HG02870 (cell line): ENCODE data around the gene HAO1.
"Not testable (repeated sequence)": the region's sequence is repeated elsewhere in the genome, so short reads cannot be mapped to it uniquely, and the experiment has no call there.

Source experiments
- ATAC-seq: cut with Tn5 transposase; IDR thresholded peaks from one replicate; pipeline ENCODE4 v1.9.1; 2021; ENCODE audit warnings: mild to moderate bottlenecking, moderate library complexity; ENCODE audit not compliant: unreplicated experiment

Gene HAO1

GRCh38 chr20:7940341-7940740 is at the start of gene HAO1:
Gene HAO1, minus strand, starts transcription at chr20:7940458. Its CDS starts 36 bp downstream, at chr20:7940422.
- ATAC-seq: no peak

DNA sequence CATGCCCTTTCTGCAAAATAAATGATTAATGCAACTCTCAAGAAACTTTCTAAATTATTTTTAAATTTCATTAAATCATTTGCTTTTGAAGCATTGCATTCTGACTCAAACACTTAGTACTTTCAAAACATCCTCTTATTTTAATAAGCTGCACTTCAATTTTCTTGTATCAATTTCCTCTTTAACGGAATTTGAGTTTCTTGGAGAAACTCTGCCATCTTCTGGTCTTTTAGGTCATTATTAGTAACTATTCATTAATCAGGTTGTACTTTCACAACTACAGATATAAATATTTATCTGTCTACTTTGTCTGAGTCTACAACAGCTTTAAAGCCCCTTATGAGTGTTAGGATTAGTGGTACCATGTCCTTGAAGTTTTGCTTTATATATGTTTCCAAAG is 49.1 kb upstream of the HAO1 start:
- no peak for ATAC-seq

GRCh38 chr20:7985916-7986315 is 45.7 kb upstream of the HAO1 start:
- ATAC-seq: no peak

- ATAC-seq: no peak
Observed at GRCh38 chr20:7984192-7984591, 43.9 kb upstream of the HAO1 start.

DNA sequence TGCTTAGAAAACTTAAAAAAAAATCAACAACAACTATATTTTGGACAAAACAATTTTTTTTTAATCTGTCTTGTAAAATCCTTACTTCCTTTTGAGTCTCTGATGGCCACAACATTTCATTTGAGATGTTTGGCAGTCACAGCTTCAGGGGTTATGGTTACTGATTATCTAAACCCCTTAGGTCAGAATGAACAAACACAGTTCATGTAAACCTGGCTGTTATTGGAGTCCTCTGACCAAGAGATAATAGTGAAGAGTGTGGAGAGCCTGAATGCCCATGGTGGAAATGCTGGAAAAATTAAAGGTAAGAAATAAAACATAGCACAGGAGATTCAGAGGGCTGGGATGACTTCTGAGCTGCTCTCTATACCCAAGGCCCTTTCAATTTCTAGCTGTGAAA is 41.1 kb upstream of the HAO1 start:
- no peak for ATAC-seq

DNA sequence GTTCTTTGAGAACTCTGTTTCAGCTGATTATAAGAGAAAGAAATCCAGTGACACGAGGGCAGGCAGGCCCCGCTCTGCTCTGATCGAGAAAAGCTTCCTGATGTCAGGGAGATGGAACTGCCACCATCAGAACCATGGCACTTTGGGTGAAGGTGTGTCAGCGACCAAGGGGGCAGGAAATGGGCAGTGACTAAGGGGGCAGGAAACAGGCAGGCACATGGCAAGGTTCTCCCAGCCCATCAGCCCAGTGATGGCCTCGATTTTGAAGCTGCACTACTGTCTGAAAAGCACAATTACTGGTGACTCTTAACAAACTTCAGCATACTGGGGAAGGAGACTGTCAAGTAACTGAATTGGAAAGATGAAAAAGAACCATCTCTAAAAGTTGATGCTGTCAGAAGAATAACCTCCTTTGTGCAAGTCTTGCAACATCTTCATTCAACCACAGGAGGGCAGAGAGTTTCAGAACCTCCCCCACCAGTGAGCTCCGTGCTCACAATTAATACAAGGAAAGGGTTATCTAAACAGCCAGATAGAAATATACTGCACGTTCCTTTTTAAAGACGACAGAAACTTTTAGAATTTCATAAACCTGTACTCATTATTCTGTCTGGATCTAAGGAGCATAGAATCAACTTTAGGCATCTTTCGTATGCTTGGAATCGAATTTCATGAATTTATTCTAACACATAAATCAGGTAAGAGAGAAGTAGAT is 40.2 kb upstream of the HAO1 start:
- no peak for ATAC-seq

DNA sequence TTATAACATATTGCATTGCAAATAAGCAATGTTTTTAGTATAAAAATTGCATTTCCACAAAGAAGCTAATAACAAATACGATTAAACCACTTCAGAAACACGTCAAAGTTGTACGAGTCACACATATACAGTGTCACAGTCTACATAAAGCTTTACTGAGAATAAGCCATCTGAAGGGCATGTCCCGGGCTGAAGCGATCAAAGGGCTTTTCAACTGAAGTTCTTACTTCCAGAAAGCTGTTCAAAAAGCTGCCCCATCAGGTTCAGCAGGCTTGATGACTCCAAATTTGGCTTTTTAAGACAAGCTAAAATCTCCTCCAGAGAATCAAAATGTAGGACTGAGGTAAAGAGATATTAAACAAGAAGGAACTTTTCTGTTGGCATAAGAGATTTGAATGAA is 37.5 kb upstream of the HAO1 start:
- no peak for ATAC-seq

DNA sequence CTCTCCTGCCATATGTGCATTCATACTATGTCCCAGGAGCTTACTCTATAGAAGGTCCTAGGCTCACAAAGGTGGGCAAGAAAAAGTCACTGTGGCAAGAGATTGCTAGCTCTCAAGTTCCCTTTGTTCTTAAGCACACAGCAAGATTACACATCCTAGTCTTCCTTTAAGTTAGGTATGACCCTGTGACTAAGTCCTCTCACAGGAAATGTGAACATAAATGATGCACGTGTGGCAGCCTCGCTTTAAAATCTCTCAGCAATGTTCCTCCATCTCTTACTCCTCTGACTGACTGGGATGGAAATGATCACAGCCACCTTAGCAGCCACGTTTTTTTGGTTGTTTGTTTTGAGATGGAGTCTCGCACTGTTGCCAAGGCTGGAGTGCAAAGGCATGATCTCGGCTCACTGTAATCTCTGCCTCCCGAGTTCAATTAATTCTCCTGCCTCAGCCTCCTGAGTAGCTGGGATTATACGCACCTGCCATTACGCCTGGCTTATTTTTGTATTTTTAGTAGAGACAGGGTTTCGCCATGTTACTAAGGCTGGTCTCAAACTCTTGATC is 35.7 kb upstream of the HAO1 start:
- no peak for ATAC-seq

GRCh38 chr20:7974785-7975435 is 34.7 kb upstream of the HAO1 start:
- no peak for ATAC-seq

DNA sequence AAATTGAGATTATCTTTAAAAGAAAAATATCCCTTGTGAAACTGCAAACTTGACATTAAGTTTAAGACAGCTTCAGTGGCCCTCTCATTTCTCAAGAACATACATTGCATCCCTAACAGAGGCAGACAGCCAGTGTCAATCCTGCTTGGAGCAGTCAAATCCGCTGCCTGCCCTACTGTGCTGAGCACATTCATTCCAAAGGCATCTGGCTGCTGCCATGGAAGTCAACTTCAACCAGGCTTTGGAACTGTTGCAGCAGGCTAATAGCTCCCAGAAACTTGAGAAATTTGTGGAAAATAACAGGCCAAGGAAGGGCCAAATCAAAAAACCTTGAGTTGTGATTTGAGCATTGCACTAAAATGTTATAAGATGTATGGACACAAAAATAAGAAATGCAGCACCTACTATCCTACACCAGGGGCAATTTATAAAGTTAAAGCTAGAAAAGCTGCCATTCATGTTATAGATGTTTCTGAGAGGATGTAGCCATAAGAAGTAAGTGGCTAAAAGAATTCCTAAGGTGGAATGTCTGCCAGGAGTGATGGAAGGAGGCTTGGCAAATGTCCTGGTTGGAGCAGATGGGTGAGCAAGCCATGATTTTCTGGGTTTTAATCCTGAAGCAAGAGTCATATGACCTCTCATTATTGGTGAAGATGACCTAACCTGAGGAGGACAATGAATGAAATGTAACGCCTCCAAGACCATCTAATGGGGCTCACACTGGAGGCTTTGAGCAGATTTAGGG is 31.4 kb upstream of the HAO1 start:
- no peak for ATAC-seq

GRCh38 chr20:7967199-7967844 is 27.1 kb upstream of the HAO1 start:
- no peak for ATAC-seq

- no peak for ATAC-seq
Observed at GRCh38 chr20:7966176-7966575, 25.9 kb upstream of the HAO1 start.

- ATAC-seq: no peak
Observed at GRCh38 chr20:7959484-7959883, 19.2 kb upstream of the HAO1 start.

GRCh38 chr20:7956561-7956960 is 16.3 kb upstream of the HAO1 start:
- ATAC-seq: not testable (repeated sequence)

DNA sequence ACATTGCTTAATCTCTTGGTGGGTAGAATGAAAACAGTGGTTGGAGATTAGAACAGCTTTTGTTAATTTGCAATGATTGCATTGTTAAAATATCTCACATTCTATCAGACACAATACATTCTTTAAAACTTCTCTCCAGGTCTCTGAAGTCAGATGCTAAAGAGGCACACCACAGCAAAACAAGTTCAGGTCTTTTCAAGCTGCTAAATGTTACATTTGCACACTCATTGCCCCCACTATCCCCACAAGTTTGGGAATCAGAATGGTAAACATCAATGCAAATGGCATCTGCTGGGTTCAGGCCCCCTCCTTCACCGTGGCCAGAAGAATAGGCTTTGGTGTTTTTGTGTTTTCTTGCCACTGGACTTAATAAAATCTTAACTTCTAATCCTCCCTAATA is 10.1 kb upstream of the HAO1 start:
- ATAC-seq: no peak

DNA sequence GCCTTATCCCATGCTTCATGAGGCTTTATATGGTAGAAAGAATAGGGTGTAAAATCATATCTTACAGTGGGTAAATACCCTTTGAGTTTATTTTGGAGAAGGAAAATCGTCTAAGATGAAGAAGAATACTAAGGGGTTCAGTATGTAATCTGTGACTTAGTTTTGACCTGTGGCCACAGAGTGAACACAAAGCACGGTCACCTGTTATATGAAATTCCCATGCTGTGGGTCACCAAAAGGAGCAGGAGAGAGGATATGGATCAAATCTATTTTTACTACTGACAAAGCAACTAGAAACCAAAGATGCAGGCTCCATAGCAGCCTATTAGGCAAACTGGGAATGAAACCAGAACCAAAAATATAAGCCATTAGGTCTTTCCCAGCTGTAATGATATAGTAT is 3.6 kb upstream of the HAO1 start:
- no peak for ATAC-seq

DNA sequence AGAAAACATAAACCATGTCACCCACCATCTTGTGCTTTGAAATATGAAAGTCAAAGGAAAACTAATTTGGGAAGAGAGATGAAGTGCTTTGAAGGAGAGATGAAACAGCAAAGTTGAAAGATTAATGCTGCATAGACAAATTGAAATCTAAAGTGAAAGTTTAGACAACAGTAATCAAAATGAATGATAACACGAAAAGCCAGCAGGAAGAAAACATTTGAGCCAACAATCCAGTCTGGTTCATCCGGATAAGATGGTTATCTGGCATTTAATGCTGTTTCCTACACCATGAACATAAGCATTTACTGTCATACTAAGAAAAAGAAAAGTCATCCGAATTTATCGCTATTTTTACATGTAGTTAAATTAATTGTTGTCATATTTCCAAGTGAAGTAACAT is 595 bp downstream of the HAO1 start:
- ATAC-seq: no peak

DNA sequence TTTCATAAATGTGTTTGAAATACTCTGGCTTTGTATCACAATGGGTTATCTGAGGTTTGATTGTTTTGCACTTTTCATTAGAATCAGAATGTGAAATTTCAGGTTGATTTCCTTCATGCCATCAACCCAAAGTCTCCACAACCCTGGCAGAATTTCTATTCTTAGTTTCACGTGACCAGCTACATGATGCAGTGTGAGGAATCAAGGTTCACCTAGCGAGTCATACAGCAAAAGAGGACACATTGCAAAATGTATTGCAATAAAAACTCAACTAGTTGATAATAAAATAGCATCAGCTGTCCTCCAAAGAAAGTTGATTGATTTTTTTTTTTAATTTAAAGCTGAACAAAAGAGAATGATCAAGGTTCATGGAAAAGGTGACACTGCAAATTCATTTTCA is 2.2 kb downstream of the HAO1 start:
- no peak for ATAC-seq

GRCh38 chr20:7937328-7937727 is 2.9 kb downstream of the HAO1 start:
- no peak for ATAC-seq

DNA sequence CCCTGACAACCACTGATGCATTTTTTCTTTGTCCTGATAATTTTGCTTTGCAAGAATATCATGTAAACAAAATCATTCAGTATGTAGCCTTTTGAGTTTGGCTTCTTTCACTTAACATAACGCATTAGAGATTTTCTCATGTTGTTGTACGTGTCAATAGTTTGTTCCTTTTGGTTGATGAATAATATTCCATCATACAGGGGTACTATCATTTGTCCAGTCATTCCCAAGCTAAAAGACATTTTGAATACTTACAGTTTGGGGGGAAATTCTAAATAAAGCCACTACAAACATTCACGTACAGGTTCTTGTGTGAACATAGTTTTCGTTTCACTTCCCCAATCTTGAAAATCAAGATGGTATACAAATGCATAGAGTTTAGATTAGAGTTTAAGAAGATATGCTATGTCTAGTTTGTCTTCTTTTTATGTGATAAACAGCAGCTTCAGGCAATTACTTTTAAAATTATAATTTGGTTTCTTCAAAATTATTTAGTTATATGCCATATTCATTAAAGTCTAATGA is 5.2 kb downstream of the HAO1 start:
- peak; percentile 82 for ATAC-seq

DNA sequence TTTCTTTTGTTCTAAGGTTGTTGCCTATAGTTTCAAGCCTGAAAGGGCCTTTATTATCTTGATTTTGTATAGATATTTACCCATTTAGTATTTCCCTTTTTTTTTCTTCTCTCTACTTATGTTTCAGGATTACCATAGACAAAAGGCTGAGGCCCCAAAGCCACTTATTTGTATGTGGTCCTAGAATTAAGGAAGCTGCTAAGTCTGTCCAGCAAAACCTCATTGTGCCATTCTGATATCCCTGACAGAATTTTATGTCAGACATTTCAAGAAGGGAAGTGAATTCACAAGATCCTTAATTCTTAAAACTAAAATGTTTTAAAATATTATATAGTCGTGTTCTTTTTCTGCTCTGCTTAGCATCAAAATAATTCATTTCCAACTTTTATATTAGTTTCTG is 6.9 kb downstream of the HAO1 start:
- no peak for ATAC-seq
